ENCODE results near the gene HDAC10. TPM values are rescaled to one million over a fixed set of nuclear protein-coding genes. Genes with fewer than 3 reads are reported as not detected.

Gene HDAC10
- total and polyA plus RNA-seq, 2 donors, result 20.0 to 32.4 TPM

- H3K4me3 ChIP-seq (ENCODE audit: low read depth, low read length), result no peak overlapping the region
- 94% methylated on average over 45 of the region's 45 CpGs for WGBS
- DNase-seq (ENCODE audit: extremely low spot score), result no peak
- H3K27ac ChIP-seq (ENCODE audit: low read depth), result no peak overlapping the region
- peaks cover 8% of the 10 kb centered on the region for H3K36me3 ChIP-seq (ENCODE audit: insufficient read depth)
- no peaks in the 10 kb centered on the region for H3K4me1 ChIP-seq (ENCODE audit: insufficient read depth)
Measured at GRCh38 chr22:50220603-50221409, 30.3 kb downstream of the HDAC10 start.

GRCh38 chr22:50219800-50220602 is 31.1 kb downstream of the HDAC10 start:
- Histone ChIP-seq H3K36me3 (ENCODE audit: insufficient read depth) (peaks cover 8% of the 10 kb centered on the region), H3K27ac (ENCODE audit: low read depth) (no peak overlapping the region), H3K4me3 (ENCODE audit: low read depth, low read length) (no peak overlapping the region), H3K4me1 (ENCODE audit: insufficient read depth) (no peaks in the 10 kb centered on the region)
- DNase-seq (ENCODE audit: extremely low spot score), result no peak
- 83% methylated on average over 25 of the region's 25 CpGs for WGBS

- Histone ChIP-seq H3K4me3 (ENCODE audit: low read depth, low read length) (no peak overlapping the region), H3K4me1 (ENCODE audit: insufficient read depth) (no peaks in the 10 kb centered on the region), H3K36me3 (ENCODE audit: insufficient read depth) (peaks cover 8% of the 10 kb centered on the region), H3K27ac (ENCODE audit: low read depth) (no peak overlapping the region)
- peak; percentile 10 for DNase-seq (ENCODE audit: extremely low spot score)
- WGBS, result 69% methylated on average over 42 of the region's 42 CpGs
Measured at GRCh38 chr22:50218996-50219727, 31.9 kb downstream of the HDAC10 start.

- no peak overlapping the region for H3K4me3 ChIP-seq (ENCODE audit: low read depth, low read length)
- no peak for DNase-seq (ENCODE audit: extremely low spot score)
- no peak overlapping the region for H3K27ac ChIP-seq (ENCODE audit: low read depth)
- H3K36me3 ChIP-seq (ENCODE audit: insufficient read depth), result peaks cover 8% of the 10 kb centered on the region
- no peaks in the 10 kb centered on the region for H3K4me1 ChIP-seq (ENCODE audit: insufficient read depth)
- 88% methylated on average over 43 of the region's 43 CpGs for WGBS
Measured at GRCh38 chr22:50218153-50218995, 32.7 kb downstream of the HDAC10 start.

- H3K36me3 ChIP-seq (ENCODE audit: insufficient read depth), result peaks cover 5% of the 10 kb centered on the region
- no peak overlapping the region for H3K4me3 ChIP-seq (ENCODE audit: low read depth, low read length)
- H3K4me1 ChIP-seq (ENCODE audit: insufficient read depth), result no peaks in the 10 kb centered on the region
- no peak for DNase-seq (ENCODE audit: extremely low spot score)
- H3K27ac ChIP-seq (ENCODE audit: low read depth), result no peak overlapping the region
- WGBS, result 89% methylated on average over 21 of the region's 21 CpGs
Measured at GRCh38 chr22:50217543-50218152, 33.4 kb downstream of the HDAC10 start.

GRCh38 chr22:50216684-50217520 is 34.2 kb downstream of the HDAC10 start:
- H3K4me3 ChIP-seq (ENCODE audit: low read depth, low read length), result no peak overlapping the region
- peaks cover 5% of the 10 kb centered on the region for H3K36me3 ChIP-seq (ENCODE audit: insufficient read depth)
- 93% methylated on average over 57 of the region's 57 CpGs for whole genome bisulfite sequencing
- H3K4me1 ChIP-seq (ENCODE audit: insufficient read depth), result no peaks in the 10 kb centered on the region
- DNase-seq (ENCODE audit: extremely low spot score), result no peak
- H3K27ac ChIP-seq (ENCODE audit: low read depth), result no peak overlapping the region

- WGBS, result 81% methylated on average over 15 of the region's 15 CpGs
- no peaks in the 10 kb centered on the region for H3K4me1 ChIP-seq (ENCODE audit: insufficient read depth)
- DNase-seq (ENCODE audit: extremely low spot score), result no peak
- no peak overlapping the region for H3K4me3 ChIP-seq (ENCODE audit: low read depth, low read length)
- H3K27ac ChIP-seq (ENCODE audit: low read depth), result no peak overlapping the region
- H3K36me3 ChIP-seq (ENCODE audit: insufficient read depth), result peaks cover 5% of the 10 kb centered on the region
Measured at GRCh38 chr22:50216055-50216683, 34.9 kb downstream of the HDAC10 start.

GRCh38 chr22:50215297-50216054 is 35.6 kb downstream of the HDAC10 start:
- no peak for DNase-seq (ENCODE audit: extremely low spot score)
- peaks cover 5% of the 10 kb centered on the region for H3K36me3 ChIP-seq (ENCODE audit: insufficient read depth)
- WGBS, result 74% methylated on average over 17 of the region's 17 CpGs

GRCh38 chr22:50213263-50213662 is 37.8 kb downstream of the HDAC10 start:
- Histone ChIP-seq H3K4me1 (ENCODE audit: insufficient read depth) (no peaks in the 10 kb centered on the region), H3K36me3 (ENCODE audit: insufficient read depth) (peaks cover 5% of the 10 kb centered on the region), H3K4me3 (ENCODE audit: low read depth, low read length) (no peak overlapping the region), H3K27ac (ENCODE audit: low read depth) (no peak overlapping the region)
- 97% methylated on average over 9 of the region's 9 CpGs for WGBS
- no peak for DNase-seq (ENCODE audit: extremely low spot score)

More at GRCh38 chr22:50215297-50216054, 35.6 kb downstream of the HDAC10 start:
- Histone ChIP-seq H3K27ac (ENCODE audit: low read depth) (no peak overlapping the region), H3K4me3 (ENCODE audit: low read depth, low read length) (no peak overlapping the region), H3K4me1 (ENCODE audit: insufficient read depth) (no peaks in the 10 kb centered on the region)

GRCh38 chr22:50211147-50211546 is 39.9 kb downstream of the HDAC10 start:
- H3K36me3 ChIP-seq (ENCODE audit: insufficient read depth), result no peaks in the 10 kb centered on the region

More at GRCh38 chr22:50211147-50211546, 39.9 kb downstream of the HDAC10 start:
- H3K27ac ChIP-seq (ENCODE audit: low read depth), result no peak overlapping the region
- whole genome bisulfite sequencing, result 89% methylated on average over 14 of the region's 14 CpGs
- H3K4me1 ChIP-seq (ENCODE audit: insufficient read depth), result no peaks in the 10 kb centered on the region
- DNase-seq (ENCODE audit: extremely low spot score), result no peak
- H3K4me3 ChIP-seq (ENCODE audit: low read depth, low read length), result no peak overlapping the region

All from urinary bladder (tissue), 4 donors.